ENCODE results near the gene GAD2. TPM values are rescaled to one million over a fixed set of nuclear protein-coding genes. Genes with fewer than 3 reads are reported as not detected.

Gene GAD2
- total and polyA plus RNA-seq, 2 experiments from 2014 or later: 0.56 to 0.86 TPM

- TF ChIP-seq, protein P1, sequence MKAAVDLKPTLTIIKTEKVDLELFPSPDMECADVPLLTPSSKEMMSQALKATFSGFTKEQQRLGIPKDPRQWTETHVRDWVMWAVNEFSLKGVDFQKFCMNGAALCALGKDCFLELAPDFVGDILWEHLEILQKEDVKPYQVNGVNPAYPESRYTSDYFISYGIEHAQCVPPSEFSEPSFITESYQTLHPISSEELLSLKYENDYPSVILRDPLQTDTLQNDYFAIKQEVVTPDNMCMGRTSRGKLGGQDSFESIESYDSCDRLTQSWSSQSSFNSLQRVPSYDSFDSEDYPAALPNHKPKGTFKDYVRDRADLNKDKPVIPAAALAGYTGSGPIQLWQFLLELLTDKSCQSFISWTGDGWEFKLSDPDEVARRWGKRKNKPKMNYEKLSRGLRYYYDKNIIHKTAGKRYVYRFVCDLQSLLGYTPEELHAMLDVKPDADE (IDR thresholded peaks at IDR 0.05): no peak
- TF ChIP-seq NANOG (IDR thresholded peaks at IDR 0.05; ENCODE audit: borderline replicate concordance) (no peak), JUNB (IDR thresholded peaks at IDR 0.05; ENCODE audit: unreplicated experiment) (no peak), ZNF331 (CRISPR knock-in tag; IDR thresholded peaks at IDR 0.05; ENCODE audit: low read depth) (no peak), POLR2AphosphoS5 (IDR thresholded peaks at IDR 0.05; ENCODE audit: low read depth) (no peak)
- H3K4me1 ChIP-seq (ENCODE audit: insufficient read depth): no peaks in the 10 kb centered on the region
- no peak overlapping the region for H3K27ac ChIP-seq (ENCODE audit: low read depth)
- H3F3A ChIP-seq (replicated peaks; ENCODE audit: low read depth): no peaks in the 10 kb centered on the region
- no peak overlapping the region for H3K4me3 ChIP-seq
- H3K36me3 ChIP-seq (ENCODE audit: insufficient read depth): no peaks in the 10 kb centered on the region
- H2AFZ ChIP-seq: no peak overlapping the region
- H3K36me3 Mint-ChIP-seq (ENCODE audit: low read depth): no peaks in the 10 kb centered on the region; the same call in 2 of the 3 replicates
- peaks cover 7% of the 10 kb centered on the region for H3K27me3 Mint-ChIP-seq (ENCODE audit: insufficient read depth, low read depth, poor library complexity)
- H3K4me3 Mint-ChIP-seq: no peak overlapping the region
- peaks cover 2% of the 10 kb centered on the region; the same call in 1 of the 2 replicates for H3K9me2 ChIP-seq (ENCODE audit: insufficient read depth)
- DNase-seq (ENCODE audit: low spot score) (no peak), ATAC-seq (no peak)
- H4K20me1 ChIP-seq (replicated peaks; ENCODE audit: insufficient read depth): no peaks in the 10 kb centered on the region
- H3K27ac Mint-ChIP-seq: no peak overlapping the region
- H3K27me3 ChIP-seq (ENCODE audit: insufficient read depth): no peaks in the 10 kb centered on the region
- H3K79me2 ChIP-seq (replicated peaks; ENCODE audit: insufficient read depth): no peaks in the 10 kb centered on the region
- no peak overlapping the region for H3K4me2 ChIP-seq
- no peaks in the 10 kb centered on the region for H3K9me3 Mint-ChIP-seq
- peaks cover 8% of the 10 kb centered on the region for H3K4me1 Mint-ChIP-seq
These were observed 61.7 kb downstream of the GAD2 start for GRCh38 chr10:26278295-26278694.

- H3K36me3 ChIP-seq (ENCODE audit: insufficient read depth): no peaks in the 10 kb centered on the region
- no peak for ATAC-seq
These were observed 73.7 kb downstream of the GAD2 start for GRCh38 chr10:26290236-26290635.

More at GRCh38 chr10:26290236-26290635, 73.7 kb downstream of the GAD2 start:
- H3K4me1 Mint-ChIP-seq: no peaks in the 10 kb centered on the region
- no peak for DNase-seq (ENCODE audit: low spot score)
- Histone ChIP-seq H3K9me2 (ENCODE audit: insufficient read depth) (peaks cover 18% of the 10 kb centered on the region), H3K4me3 (no peak overlapping the region), H2AFZ (no peak overlapping the region), H4K20me1 (replicated peaks; ENCODE audit: insufficient read depth) (no peaks in the 10 kb centered on the region), H3F3A (replicated peaks; ENCODE audit: low read depth) (no peaks in the 10 kb centered on the region), H3K27ac (ENCODE audit: low read depth) (no peak overlapping the region), H3K4me2 (no peak overlapping the region), H3K27me3 (ENCODE audit: insufficient read depth) (no peaks in the 10 kb centered on the region), H3K4me1 (ENCODE audit: insufficient read depth) (no peaks in the 10 kb centered on the region), H3K79me2 (replicated peaks; ENCODE audit: insufficient read depth) (no peaks in the 10 kb centered on the region)
- no peak overlapping the region for H3K27ac Mint-ChIP-seq
- H3K9me3 Mint-ChIP-seq: no peaks in the 10 kb centered on the region
- no peaks in the 10 kb centered on the region for H3K27me3 Mint-ChIP-seq (ENCODE audit: insufficient read depth, low read depth, poor library complexity)
- H3K4me3 Mint-ChIP-seq: no peak overlapping the region
- TF ChIP-seq STAT1 (IDR thresholded peaks at IDR 0.05; ENCODE audit: unreplicated experiment) (no peak), ZNF462 (CRISPR knock-in tag; IDR thresholded peaks at IDR 0.05) (no peak), ZNF114 (CRISPR knock-in tag; IDR thresholded peaks at IDR 0.05) (no peak), JUNB (IDR thresholded peaks at IDR 0.05; ENCODE audit: unreplicated experiment) (no peak), REST (IDR thresholded peaks at IDR 0.05; ENCODE audit: unreplicated experiment) (no peak), NANOG (IDR thresholded peaks at IDR 0.05; ENCODE audit: borderline replicate concordance) (no peak), ZNF331 (CRISPR knock-in tag; IDR thresholded peaks at IDR 0.05; ENCODE audit: low read depth) (no peak), EZH2 (IDR thresholded peaks at IDR 0.05; ENCODE audit: low read depth, unreplicated experiment) (no peak)
- TF ChIP-seq, protein P1 (IDR thresholded peaks at IDR 0.05): no peak
- no peaks in the 10 kb centered on the region for H3K36me3 Mint-ChIP-seq (ENCODE audit: low read depth)

Measured in GM23338 (cell line).